VCaP (cell line): Measurements from ENCODE around the gene CHST11.

Source experiments
- H3K27ac ChIP-seq: fragments of 450-650 bp; 2 replicates; pipeline ENCODE4 v1.5.1; 2017
- TF ChIP-seq, protein P1 (sequence below): fragments of 450-650 bp; conservative IDR thresholded peaks from 2 replicates; pipeline ENCODE4 v1.5.1; 2017; ENCODE audit warnings: mild to moderate bottlenecking, moderate library complexity

CHST11 gene

DNA sequence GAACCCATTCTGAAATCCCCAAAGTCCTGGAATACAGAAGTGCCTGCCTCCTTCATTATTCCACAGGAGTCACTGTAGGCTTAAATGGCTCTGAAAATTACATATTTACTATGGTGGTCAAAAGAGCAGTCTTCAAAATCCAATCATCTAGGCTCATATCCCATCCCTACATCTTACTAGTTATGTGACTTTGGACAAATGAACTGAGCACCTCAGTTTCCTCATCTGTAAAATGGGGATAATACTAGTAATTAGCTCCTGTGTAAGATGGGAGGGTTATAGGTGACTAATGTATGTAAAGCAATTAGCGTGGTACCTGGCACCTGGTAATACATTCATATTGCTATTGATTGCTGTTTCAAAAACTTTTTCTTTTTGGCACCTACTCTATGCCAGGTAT is 243.6 kb downstream of the CHST11 start:
- TF ChIP-seq, protein P1, sequence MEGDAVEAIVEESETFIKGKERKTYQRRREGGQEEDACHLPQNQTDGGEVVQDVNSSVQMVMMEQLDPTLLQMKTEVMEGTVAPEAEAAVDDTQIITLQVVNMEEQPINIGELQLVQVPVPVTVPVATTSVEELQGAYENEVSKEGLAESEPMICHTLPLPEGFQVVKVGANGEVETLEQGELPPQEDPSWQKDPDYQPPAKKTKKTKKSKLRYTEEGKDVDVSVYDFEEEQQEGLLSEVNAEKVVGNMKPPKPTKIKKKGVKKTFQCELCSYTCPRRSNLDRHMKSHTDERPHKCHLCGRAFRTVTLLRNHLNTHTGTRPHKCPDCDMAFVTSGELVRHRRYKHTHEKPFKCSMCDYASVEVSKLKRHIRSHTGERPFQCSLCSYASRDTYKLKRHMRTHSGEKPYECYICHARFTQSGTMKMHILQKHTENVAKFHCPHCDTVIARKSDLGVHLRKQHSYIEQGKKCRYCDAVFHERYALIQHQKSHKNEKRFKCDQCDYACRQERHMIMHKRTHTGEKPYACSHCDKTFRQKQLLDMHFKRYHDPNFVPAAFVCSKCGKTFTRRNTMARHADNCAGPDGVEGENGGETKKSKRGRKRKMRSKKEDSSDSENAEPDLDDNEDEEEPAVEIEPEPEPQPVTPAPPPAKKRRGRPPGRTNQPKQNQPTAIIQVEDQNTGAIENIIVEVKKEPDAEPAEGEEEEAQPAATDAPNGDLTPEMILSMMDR, result no peak
- no peak overlapping the region for H3K27ac ChIP-seq

DNA sequence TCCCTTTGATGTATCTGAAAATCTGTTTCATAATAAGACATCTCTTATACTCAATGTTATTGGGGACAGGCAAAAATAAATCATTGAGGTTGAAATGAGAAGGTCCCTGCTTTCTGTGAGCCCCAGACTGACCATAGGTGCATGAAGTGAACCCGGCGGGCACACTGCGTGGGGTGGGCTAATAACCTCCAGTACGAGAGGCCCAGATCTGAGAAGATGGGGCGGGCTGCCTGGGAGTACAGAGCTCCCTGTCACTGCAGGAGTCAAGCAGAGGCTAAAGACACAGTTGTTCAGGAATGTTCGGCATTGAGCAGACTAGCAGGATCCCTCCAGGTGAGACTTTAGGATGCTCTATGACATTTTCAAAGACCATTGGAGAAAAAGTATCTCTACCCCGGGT is 244.6 kb downstream of the CHST11 start:
- TF ChIP-seq, protein P1, result no peak
- no peak overlapping the region for H3K27ac ChIP-seq

DNA sequence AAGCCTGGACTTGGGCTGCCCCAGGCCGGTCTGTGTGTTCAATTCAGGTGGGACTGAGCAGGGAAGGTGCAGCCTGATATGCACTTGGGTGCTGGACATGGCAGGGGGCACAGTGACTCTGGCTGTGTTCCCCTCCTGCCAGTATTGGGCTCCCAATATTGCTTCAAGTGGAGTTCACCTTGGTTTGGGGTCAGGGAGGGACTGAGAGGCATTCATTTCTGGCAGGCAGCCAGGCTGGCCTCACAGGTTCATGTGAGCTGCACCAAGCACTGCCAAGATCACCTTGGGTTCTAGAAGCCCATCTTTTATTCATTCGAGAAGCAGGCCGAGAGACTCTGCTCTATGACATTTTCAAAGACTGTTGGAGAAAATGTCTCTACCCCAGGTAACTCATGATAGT is 245.0 kb downstream of the CHST11 start:
- TF ChIP-seq, protein P1, result no peak
- H3K27ac ChIP-seq, result no peak overlapping the region

DNA sequence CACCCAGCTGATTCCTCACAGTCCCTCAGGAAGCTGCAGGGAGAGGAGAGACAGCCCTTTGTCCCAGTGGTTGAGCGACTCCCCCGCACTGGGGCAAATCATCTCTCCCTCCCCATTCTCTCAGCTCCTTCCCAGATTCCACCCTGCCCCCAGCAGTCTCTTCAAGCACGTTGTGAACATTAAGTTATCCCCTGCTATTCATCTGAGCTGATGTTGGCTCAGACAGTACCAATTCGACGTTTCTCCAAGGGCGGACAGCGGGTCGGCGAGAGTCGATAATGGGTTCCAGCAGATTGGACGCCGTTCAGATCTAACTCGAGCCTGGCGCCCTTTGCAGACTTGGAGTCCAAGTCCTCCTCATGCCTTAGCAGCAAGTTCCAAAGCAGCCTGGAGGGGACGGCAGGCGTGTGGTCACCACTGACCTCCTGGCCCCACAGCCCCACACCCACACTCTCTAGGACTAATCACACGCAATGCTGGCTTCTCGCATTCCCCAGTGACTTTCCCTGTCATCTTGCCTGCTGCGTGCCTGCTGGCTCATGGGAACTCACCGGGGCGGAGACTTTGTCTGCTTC is 245.9 kb downstream of the CHST11 start:
- TF ChIP-seq, protein P1, result no peak
- no peak overlapping the region for H3K27ac ChIP-seq

DNA sequence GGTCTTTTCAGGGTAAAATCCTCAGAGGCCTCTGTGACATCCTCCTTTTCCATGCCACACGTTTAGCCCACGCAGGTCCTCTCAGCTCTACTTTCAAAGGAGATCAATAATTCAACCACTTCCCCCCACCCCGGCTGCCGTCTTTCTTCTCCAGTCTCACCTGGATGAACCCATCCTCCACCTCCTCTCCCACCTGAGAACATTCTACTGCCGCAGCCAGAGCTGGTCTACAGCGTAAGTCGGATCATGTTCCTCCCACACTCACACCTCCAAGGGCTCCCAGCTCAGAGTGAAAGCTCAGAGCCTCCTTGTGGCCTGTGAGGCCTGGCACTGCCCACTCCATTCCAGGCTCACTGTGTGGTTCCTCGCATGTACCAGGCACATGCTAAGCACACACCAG is 246.6 kb downstream of the CHST11 start:
- no peak overlapping the region for H3K27ac ChIP-seq
- TF ChIP-seq, protein P1, result no peak

DNA sequence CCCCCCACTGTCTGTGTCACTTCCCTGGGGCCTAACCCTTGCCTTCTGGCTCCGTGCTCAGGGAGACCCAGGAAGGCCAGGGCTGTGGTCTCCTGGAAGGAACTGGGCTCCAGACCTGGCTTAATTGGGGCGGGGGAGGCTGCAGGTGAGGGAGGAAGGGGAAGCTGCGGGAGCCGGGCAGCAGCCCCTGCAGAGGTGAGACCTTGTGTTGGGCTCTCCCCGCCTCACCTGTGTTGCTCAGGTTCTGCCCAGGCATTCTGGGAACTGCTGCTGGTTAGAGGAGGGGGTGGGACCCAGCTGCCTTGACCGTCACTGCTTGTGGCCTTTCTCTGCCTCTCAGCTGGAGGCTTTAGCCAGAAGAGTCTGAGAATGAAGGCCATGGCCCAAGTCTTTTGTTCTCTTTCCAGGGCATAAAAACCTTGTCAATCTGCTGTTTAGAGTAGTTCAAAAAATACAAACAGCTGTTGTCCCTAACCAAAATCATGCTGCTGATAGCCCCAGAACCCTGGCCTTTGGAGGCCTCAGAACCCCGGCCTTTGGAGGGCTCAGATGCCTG is 247.6 kb downstream of the CHST11 start:
- H3K27ac ChIP-seq, result no peak overlapping the region
- TF ChIP-seq, protein P1, result no peak

DNA sequence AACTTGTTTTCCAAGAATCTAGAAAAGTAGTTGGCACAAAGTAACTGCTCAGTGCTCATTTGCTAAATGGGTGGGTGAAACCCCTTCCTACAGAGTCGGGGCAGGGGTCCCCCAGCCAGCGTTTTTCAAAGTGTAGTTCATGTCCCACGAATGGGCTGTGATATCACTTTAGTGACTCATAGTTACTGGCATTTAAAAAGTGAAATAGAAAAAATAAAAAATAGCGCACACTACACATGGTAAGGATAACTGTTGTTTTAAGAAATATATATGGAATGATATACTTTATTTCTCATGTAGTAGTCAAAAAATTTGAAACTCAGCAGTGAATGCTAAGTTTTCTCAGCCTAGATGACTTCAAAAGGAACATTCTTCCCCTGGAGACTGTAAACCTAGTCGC is 250.4 kb downstream of the CHST11 start:
- TF ChIP-seq, protein P1, result no peak

More for the DNA sequence above, 250.4 kb downstream of the CHST11 start:
- no peak overlapping the region for H3K27ac ChIP-seq
